ENCODE results near the gene OPCML.

Gene OPCML

DNA sequence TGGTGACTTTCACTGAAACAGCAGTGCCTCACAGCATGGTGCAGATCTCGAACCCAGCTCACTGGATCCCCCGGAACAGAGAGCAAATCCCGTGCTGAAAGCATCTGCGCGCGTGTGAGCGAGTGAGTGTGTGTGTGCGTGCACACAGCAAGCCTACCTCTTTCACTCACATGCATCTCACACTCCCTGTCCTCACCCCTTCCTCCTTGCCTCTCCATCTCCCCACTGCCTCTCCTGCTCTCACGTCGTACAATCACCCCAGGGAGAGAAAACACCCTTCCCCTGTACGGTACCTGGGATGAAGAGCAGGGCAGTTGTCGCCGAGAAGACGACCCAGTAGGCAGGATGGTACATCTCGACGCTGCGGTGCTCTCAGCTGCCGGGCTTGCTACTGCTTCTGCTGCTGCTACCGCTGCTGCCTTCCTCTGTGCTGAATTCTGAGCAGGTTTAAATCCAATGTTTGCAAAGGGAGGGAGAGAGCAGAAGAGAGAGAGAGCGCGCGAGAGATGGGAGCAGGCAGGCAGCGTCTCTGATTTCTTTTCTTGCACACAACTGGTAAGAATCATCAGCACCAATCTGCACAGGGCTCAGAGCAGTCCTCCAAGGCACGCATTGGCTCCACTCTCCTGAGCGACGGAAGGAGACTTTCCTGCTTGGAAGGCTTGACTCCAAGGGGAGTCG is at the start of gene OPCML:
OPCML (minus strand) TSS at position 531 of the 681 bp plus-strand sequence.
- Mint-ChIP-seq H3K9me3 (no peaks in the 10 kb centered on the region), H3K27me3 (ENCODE audit: low read depth) (peaks cover 54% of the 10 kb centered on the region), H3K4me3 (no peak within 1 kb of the TSS)

DNA sequence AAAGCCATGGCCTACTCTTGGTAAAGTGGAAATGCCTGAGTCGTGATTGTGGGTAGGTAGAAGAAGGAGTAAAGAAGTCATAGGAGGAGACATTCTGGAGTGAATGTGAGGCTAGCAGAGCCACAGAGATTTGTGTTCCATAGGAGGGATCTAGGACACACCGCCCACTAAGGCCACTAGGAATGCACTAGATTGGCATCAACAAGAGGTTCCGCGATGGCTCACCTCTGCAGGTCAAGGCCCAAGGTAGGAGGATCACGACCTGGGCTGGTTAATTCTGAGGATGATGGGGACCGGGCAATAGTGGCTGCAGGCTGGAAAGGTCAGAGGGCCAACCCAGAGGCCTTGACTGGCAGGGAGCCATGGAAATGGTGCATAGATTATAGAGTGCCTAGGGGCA is 48.8 kb upstream of the OPCML start:
- Mint-ChIP-seq H3K9me3 (no peaks in the 10 kb centered on the region), H3K36me3 (ENCODE audit: low read depth) (no peaks in the 10 kb centered on the region), H3K27ac (no peak overlapping the region), H3K4me3 (no peak overlapping the region), H3K4me1 (ENCODE audit: low read depth) (no peaks in the 10 kb centered on the region), H3K27me3 (ENCODE audit: low read depth) (no peaks in the 10 kb centered on the region)

More for the DNA sequence above, at the start of gene OPCML:
- Mint-ChIP-seq H3K36me3 (ENCODE audit: low read depth) (no peaks in the 10 kb centered on the region), H3K27ac (no peak within 1 kb of the TSS), H3K4me1 (ENCODE audit: low read depth) (no peaks in the 10 kb centered on the region)

DNA sequence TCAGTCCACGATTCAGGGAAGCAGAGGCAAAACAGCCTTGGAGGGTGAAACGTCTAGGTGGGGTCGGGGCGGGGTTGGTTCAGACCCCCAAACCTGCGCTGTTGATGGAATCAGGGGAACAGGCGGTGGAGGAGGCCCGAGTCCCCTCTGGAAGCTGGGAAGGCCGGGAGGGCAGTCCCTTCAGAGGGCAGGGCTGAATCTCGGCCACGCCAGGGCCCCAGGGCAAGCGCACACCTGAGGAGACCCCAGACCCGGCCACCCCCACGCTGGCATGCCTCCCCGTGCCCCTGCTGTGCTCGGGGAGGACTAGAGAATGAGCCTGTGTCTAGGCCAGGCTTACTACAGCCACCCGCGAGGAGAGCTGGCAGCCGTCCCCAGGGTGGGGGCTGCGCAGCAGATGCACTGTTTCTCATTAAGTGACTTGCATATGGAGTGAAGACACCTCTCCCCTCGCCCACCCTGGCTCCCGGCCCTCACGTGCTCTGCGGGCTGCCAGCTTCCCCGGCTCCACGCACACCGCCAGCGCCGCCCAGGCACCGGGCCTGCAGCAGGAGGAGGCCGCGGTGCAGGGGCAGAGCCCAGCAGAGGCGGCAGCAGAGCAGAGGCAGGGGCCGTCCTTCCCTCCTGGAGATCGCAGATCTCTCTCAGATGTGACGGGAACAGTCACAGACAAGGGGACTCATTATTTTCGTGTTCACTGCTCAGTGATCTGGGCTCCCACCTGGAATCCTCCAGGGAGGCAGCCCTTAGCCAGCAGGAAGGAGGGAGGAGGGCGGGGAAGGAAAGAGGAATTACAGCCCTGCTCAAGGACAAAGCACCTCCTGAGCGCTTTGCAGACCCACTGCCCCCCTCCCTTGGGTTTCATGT is 47.1 kb upstream of the OPCML start:
- Mint-ChIP-seq H3K9me3 (peaks cover 7% of the 10 kb centered on the region), H3K27me3 (ENCODE audit: low read depth) (no peaks in the 10 kb centered on the region), H3K27ac (no peak overlapping the region), H3K4me3 (no peak overlapping the region), H3K36me3 (ENCODE audit: low read depth) (no peaks in the 10 kb centered on the region), H3K4me1 (ENCODE audit: low read depth) (no peaks in the 10 kb centered on the region)

DNA sequence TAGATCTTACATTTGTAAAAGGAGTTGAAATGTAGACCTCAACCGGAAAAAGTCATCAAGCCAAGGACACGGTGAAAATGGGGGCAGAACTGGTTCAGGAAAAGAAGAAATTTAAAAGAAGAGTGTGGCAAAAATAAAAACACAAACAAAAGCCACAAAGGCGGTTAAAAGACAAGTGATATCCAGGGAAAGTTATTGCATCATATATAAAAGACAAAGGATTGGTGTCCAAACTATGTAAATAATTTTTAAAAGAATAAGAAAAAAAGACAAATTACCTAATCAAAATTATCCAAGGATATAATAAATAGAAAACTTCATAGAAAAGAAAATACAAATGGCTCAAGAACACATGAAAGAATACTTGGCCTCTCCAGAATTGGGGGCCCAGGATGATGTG is 45.1 kb upstream of the OPCML start:
- no peak overlapping the region for H3K4me3 Mint-ChIP-seq
- no peaks in the 10 kb centered on the region for H3K4me1 Mint-ChIP-seq (ENCODE audit: low read depth)
- H3K36me3 Mint-ChIP-seq (ENCODE audit: low read depth) = no peaks in the 10 kb centered on the region
- peaks cover 7% of the 10 kb centered on the region for H3K9me3 Mint-ChIP-seq
- H3K27ac Mint-ChIP-seq = no peak overlapping the region
- peaks cover 3% of the 10 kb centered on the region for H3K27me3 Mint-ChIP-seq (ENCODE audit: low read depth)

DNA sequence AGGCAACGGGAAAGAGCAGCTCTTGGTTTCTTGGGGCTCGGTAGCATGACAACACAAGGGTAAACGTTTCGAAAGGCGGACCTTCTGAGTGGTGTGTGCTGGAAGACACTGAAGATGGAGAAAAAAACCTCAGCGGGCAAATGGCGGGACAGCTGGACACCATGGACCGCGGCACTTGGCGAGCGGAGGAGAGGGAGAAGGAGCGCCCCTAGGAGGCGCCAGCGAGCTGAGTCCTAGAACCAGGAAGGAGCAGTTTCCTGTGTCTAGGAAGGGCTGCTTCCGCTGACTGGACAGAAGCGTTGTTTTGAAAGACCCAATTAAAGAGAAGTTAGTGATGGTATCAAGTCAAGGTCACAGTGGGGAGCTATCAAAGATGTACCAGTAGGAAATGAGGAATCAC is 44.0 kb upstream of the OPCML start:
- Mint-ChIP-seq H3K4me1 (ENCODE audit: low read depth) (no peaks in the 10 kb centered on the region), H3K27ac (no peak overlapping the region), H3K9me3 (peaks cover 7% of the 10 kb centered on the region), H3K4me3 (no peak overlapping the region), H3K36me3 (ENCODE audit: low read depth) (no peaks in the 10 kb centered on the region), H3K27me3 (ENCODE audit: low read depth) (peaks cover 3% of the 10 kb centered on the region)

- no peak overlapping the region for H3K27ac Mint-ChIP-seq
- peaks cover 7% of the 10 kb centered on the region for H3K9me3 Mint-ChIP-seq
- H3K4me1 Mint-ChIP-seq (ENCODE audit: low read depth) = no peaks in the 10 kb centered on the region
- H3K4me3 Mint-ChIP-seq = no peak overlapping the region
- H3K27me3 Mint-ChIP-seq (ENCODE audit: low read depth) = peaks cover 3% of the 10 kb centered on the region
- no peaks in the 10 kb centered on the region for H3K36me3 Mint-ChIP-seq (ENCODE audit: low read depth)
These were observed 40.8 kb upstream of the OPCML start for GRCh38 chr11:133573081-133573480.

GRCh38 chr11:133570376-133570775 is 38.1 kb upstream of the OPCML start:
- peaks cover 3% of the 10 kb centered on the region for H3K27me3 Mint-ChIP-seq (ENCODE audit: low read depth)
- no peaks in the 10 kb centered on the region for H3K4me1 Mint-ChIP-seq (ENCODE audit: low read depth)
- H3K4me3 Mint-ChIP-seq = no peak overlapping the region
- no peaks in the 10 kb centered on the region for H3K36me3 Mint-ChIP-seq (ENCODE audit: low read depth)
- peaks cover 2% of the 10 kb centered on the region for H3K9me3 Mint-ChIP-seq
- H3K27ac Mint-ChIP-seq = no peak overlapping the region

GRCh38 chr11:133563505-133564025 is 31.3 kb upstream of the OPCML start:
- no peaks in the 10 kb centered on the region for H3K9me3 Mint-ChIP-seq
- H3K4me3 Mint-ChIP-seq = no peak overlapping the region
- H3K27me3 Mint-ChIP-seq (ENCODE audit: low read depth) = no peaks in the 10 kb centered on the region
- no peak overlapping the region for H3K27ac Mint-ChIP-seq
- no peaks in the 10 kb centered on the region for H3K36me3 Mint-ChIP-seq (ENCODE audit: low read depth)
- H3K4me1 Mint-ChIP-seq (ENCODE audit: low read depth) = no peaks in the 10 kb centered on the region

- H3K9me3 Mint-ChIP-seq = no peaks in the 10 kb centered on the region
- no peaks in the 10 kb centered on the region for H3K4me1 Mint-ChIP-seq (ENCODE audit: low read depth)
- no peak overlapping the region for H3K4me3 Mint-ChIP-seq
- no peaks in the 10 kb centered on the region for H3K36me3 Mint-ChIP-seq (ENCODE audit: low read depth)
- H3K27ac Mint-ChIP-seq = no peak overlapping the region
- no peaks in the 10 kb centered on the region for H3K27me3 Mint-ChIP-seq (ENCODE audit: low read depth)
These were observed 28.2 kb upstream of the OPCML start for GRCh38 chr11:133560472-133560855.

GRCh38 chr11:133559833-133560471 is 27.7 kb upstream of the OPCML start:
- H3K4me3 Mint-ChIP-seq = no peak overlapping the region
- H3K4me1 Mint-ChIP-seq (ENCODE audit: low read depth) = no peaks in the 10 kb centered on the region
- H3K36me3 Mint-ChIP-seq (ENCODE audit: low read depth) = no peaks in the 10 kb centered on the region
- no peak overlapping the region for H3K27ac Mint-ChIP-seq
- H3K27me3 Mint-ChIP-seq (ENCODE audit: low read depth) = no peaks in the 10 kb centered on the region
- H3K9me3 Mint-ChIP-seq = no peaks in the 10 kb centered on the region

GRCh38 chr11:133559382-133559781 is 27.1 kb upstream of the OPCML start:
- Mint-ChIP-seq H3K4me1 (ENCODE audit: low read depth) (no peaks in the 10 kb centered on the region), H3K4me3 (no peak overlapping the region), H3K9me3 (no peaks in the 10 kb centered on the region), H3K27ac (no peak overlapping the region), H3K27me3 (ENCODE audit: low read depth) (no peaks in the 10 kb centered on the region), H3K36me3 (ENCODE audit: low read depth) (no peaks in the 10 kb centered on the region)

- no peaks in the 10 kb centered on the region for H3K36me3 Mint-ChIP-seq (ENCODE audit: low read depth)
- H3K27ac Mint-ChIP-seq = no peak overlapping the region
These were observed 22.7 kb upstream of the OPCML start for GRCh38 chr11:133555034-133555433.

GRCh38 chr11:133553885-133554740 is 21.8 kb upstream of the OPCML start:
- no peaks in the 10 kb centered on the region for H3K36me3 Mint-ChIP-seq (ENCODE audit: low read depth)
- H3K27ac Mint-ChIP-seq = no peak overlapping the region
- H3K27me3 Mint-ChIP-seq (ENCODE audit: low read depth) = no peaks in the 10 kb centered on the region
- H3K4me3 Mint-ChIP-seq = no peak overlapping the region
- no peaks in the 10 kb centered on the region for H3K9me3 Mint-ChIP-seq
- no peaks in the 10 kb centered on the region for H3K4me1 Mint-ChIP-seq (ENCODE audit: low read depth)

More at GRCh38 chr11:133555034-133555433, 22.7 kb upstream of the OPCML start:
- no peak overlapping the region for H3K4me3 Mint-ChIP-seq
- H3K9me3 Mint-ChIP-seq = no peaks in the 10 kb centered on the region
- no peaks in the 10 kb centered on the region for H3K27me3 Mint-ChIP-seq (ENCODE audit: low read depth)
- H3K4me1 Mint-ChIP-seq (ENCODE audit: low read depth) = no peaks in the 10 kb centered on the region

- Mint-ChIP-seq H3K36me3 (ENCODE audit: low read depth) (no peaks in the 10 kb centered on the region), H3K27ac (no peak overlapping the region), H3K9me3 (peaks cover under 1% of the 10 kb centered on the region)
These were observed 20.6 kb upstream of the OPCML start for GRCh38 chr11:133552938-133553337.

More at GRCh38 chr11:133552938-133553337, 20.6 kb upstream of the OPCML start:
- Mint-ChIP-seq H3K4me3 (no peak overlapping the region), H3K27me3 (ENCODE audit: low read depth) (no peaks in the 10 kb centered on the region), H3K4me1 (ENCODE audit: low read depth) (no peaks in the 10 kb centered on the region)

Measured in T-helper 1 cell treated with Interleukin-12 subunit alpha and Interleukin-12 subunit beta and Interleukin-4 antibody, amounts not matched to agents 30 μg/mL and 1 μg/mL, for 36 hours (primary cell).